IMR-90 (cell line): ENCODE data around the gene ZNF423. TPM values are rescaled to one million over a fixed set of nuclear protein-coding genes. Genes with fewer than 3 reads are reported as not detected.

Experiments
- ATAC-seq: fragments of 200-7000 bp; cut with Tn5 transposase; 2 replicates; pipeline ENCODE4 v1.9.1; 2020; ENCODE audit warnings: low read depth, mild to moderate bottlenecking, moderate library complexity
- BruUV-seq: library from RNA; stranded (reverse); fragments of 400-500 nt; replicated peaks from 2 replicates; lab custom pipeline; 2021; lab: Mats Ljungman, UMichigan
- CTCF ChIA-PET: fragments of 300-600 bp; formaldehyde crosslinking; extraction: SDS; loops from one replicate; lab custom pipeline; 2021; ENCODE audit warnings: antibody characterized with exemption; lab: Yijun Ruan, JAX
- POLR2A ChIA-PET: fragments of 300-600 bp; sonication (Branson Sonifier 250); formaldehyde crosslinking; loops from one replicate; lab custom pipeline; 2022; ENCODE audit warnings: antibody characterized with exemption; ENCODE audit not compliant: unreplicated experiment; lab: Charles Lee
- DNase-seq: peaks from one replicate; pipeline ENCODE4 v3.0.0; 2013
- H2AFZ ChIP-seq: replicated peaks from 2 replicates; pipeline ENCODE3; 2013; ENCODE audit warnings: low read length, mild to moderate bottlenecking; ENCODE audit not compliant: poor library complexity
- H2AK5ac ChIP-seq: 2 replicates; pipeline ENCODE4 v1.6.1; 2013; ENCODE audit warnings: low read depth, low read length, inconsistent platforms
- H2AK9ac ChIP-seq: replicated peaks from 2 replicates; pipeline ENCODE3; 2013; ENCODE audit warnings: mild to moderate bottlenecking, low read depth, low read length, moderate library complexity; ENCODE audit not compliant: poor library complexity
- H2BK120ac ChIP-seq: 2 replicates; pipeline ENCODE4 v1.6.1; 2013; ENCODE audit warnings: low read depth, low read length, inconsistent platforms
- H2BK15ac ChIP-seq: 3 replicates; pipeline ENCODE4 v1.6.1; 2013; ENCODE audit warnings: low read depth, low read length, inconsistent platforms
- H2BK20ac ChIP-seq: 2 replicates; pipeline ENCODE4 v1.6.1; 2013; ENCODE audit warnings: low read depth, mild to moderate bottlenecking, inconsistent platforms, low read length, moderate library complexity
- H2BK5ac ChIP-seq: 2 replicates; pipeline ENCODE4 v1.6.1; 2013; ENCODE audit warnings: mild to moderate bottlenecking, low read depth, low read length, inconsistent platforms; ENCODE audit not compliant: poor library complexity, severe bottlenecking
- H3K14ac ChIP-seq: replicated peaks from 2 replicates; pipeline ENCODE4 v1.6.1; 2013; ENCODE audit warnings: low read depth, low read length, inconsistent platforms
- H3K18ac ChIP-seq: 2 replicates; pipeline ENCODE4 v1.6.1; 2013; ENCODE audit warnings: low read depth, low read length, control low read depth
- H3K23ac ChIP-seq: 2 replicates; pipeline ENCODE4 v1.6.1; 2013; ENCODE audit warnings: low read depth, low read length, inconsistent platforms
- H3K27ac ChIP-seq: 2 replicates; pipeline ENCODE4 v1.5.1; 2013; ENCODE audit warnings: mild to moderate bottlenecking, control low read depth, low read length; ENCODE audit not compliant: insufficient read depth
- H3K27me3 ChIP-seq: 2 replicates; pipeline ENCODE4 v1.6.1; 2013; ENCODE audit warnings: low read length; ENCODE audit not compliant: control insufficient read depth, insufficient read depth
- H3K36me3 ChIP-seq: 2 replicates; pipeline ENCODE4 v1.6.1; 2013; ENCODE audit warnings: low read length, mixed read lengths; ENCODE audit not compliant: control insufficient read depth, insufficient read depth
- H3K4ac ChIP-seq: 2 replicates; pipeline ENCODE4 v1.6.1; 2013; ENCODE audit warnings: low read depth, low read length, inconsistent platforms
- H3K4me1 ChIP-seq: 2 replicates; pipeline ENCODE4 v1.6.1; 2013; ENCODE audit warnings: low read length, mixed read lengths; ENCODE audit not compliant: control insufficient read depth, insufficient read depth
- H3K4me2 ChIP-seq: 2 replicates; pipeline ENCODE4 v1.6.1; 2013; ENCODE audit warnings: low read depth, mild to moderate bottlenecking, control low read depth, low read length, moderate library complexity
- H3K4me3 ChIP-seq: 2 replicates; pipeline ENCODE4 v1.5.1; 2013; ENCODE audit warnings: low read depth, mild to moderate bottlenecking, control low read depth, low read length, moderate library complexity; ENCODE audit not compliant: insufficient read depth
- H3K56ac ChIP-seq: 2 replicates; pipeline ENCODE4 v1.6.1; 2013; ENCODE audit warnings: low read length, inconsistent platforms; ENCODE audit not compliant: insufficient read depth; ENCODE audit errors: extremely low read depth
- H3K79me1 ChIP-seq, 2 experiments: 2 replicates each; pipeline ENCODE4 v1.6.1; 2013; ENCODE audit warnings: low read length in 2 of 2, inconsistent platforms in 1 of 2, low read depth in 1 of 2
- H3K9ac ChIP-seq: 2 replicates; pipeline ENCODE4 v1.6.1; 2013; ENCODE audit warnings: low read depth, low read length, control low read depth
- H3K9me1 ChIP-seq: 2 replicates; pipeline ENCODE4 v1.6.1; 2013; ENCODE audit warnings: low read length, inconsistent platforms; ENCODE audit not compliant: insufficient read depth
- H3K9me3 ChIP-seq: 2 replicates; pipeline ENCODE4 v1.6.1; 2013; ENCODE audit warnings: low read length; ENCODE audit not compliant: control insufficient read depth, insufficient read depth
- H4K20me1 ChIP-seq: 2 replicates; pipeline ENCODE4 v1.6.1; 2013; ENCODE audit warnings: low read length, inconsistent platforms; ENCODE audit not compliant: insufficient read depth
- H4K5ac ChIP-seq: 2 replicates; pipeline ENCODE4 v1.6.1; 2013; ENCODE audit warnings: mild to moderate bottlenecking, low read depth, low read length, control low read depth
- H4K8ac ChIP-seq, 2 experiments: 2 replicates each; pipeline ENCODE4 v1.6.1; 2013; ENCODE audit warnings: low read depth in 2 of 2, low read length in 2 of 2, control low read depth in 1 of 2, inconsistent platforms in 1 of 2
- H4K91ac ChIP-seq: 2 replicates; pipeline ENCODE4 v1.6.1; 2013; ENCODE audit warnings: low read depth, low read length, inconsistent platforms; ENCODE audit not compliant: insufficient read depth
- BHLHE40 ChIP-seq: fragments of 150-350 bp; IDR thresholded peaks from 2 replicates; pipeline ENCODE4 v1.6.1; 2016; ENCODE audit warnings: mild to moderate bottlenecking, low read depth, low read length
- CHD1 ChIP-seq: IDR thresholded peaks from 2 replicates; pipeline ENCODE4 v1.6.1; 2012; ENCODE audit warnings: low read depth, low read length, improper control_type of control experiment
- CTCF ChIP-seq: conservative IDR thresholded peaks from 2 replicates; pipeline ENCODE4 v1.5.1; 2012; ENCODE audit warnings: mild to moderate bottlenecking, low read depth, low read length, improper control_type of control experiment
- FOS ChIP-seq: fragments of 150-350 bp; IDR thresholded peaks from 2 replicates; pipeline ENCODE4 v1.6.1; 2016; ENCODE audit warnings: low read depth, low read length
- MAZ ChIP-seq: IDR thresholded peaks from 2 replicates; pipeline ENCODE4 v1.6.1; 2012; ENCODE audit warnings: low read depth, mild to moderate bottlenecking, low read length, improper control_type of control experiment, moderate library complexity, borderline replicate concordance
- MXI1 ChIP-seq: IDR thresholded peaks from 2 replicates; pipeline ENCODE4 v1.6.1; 2012; ENCODE audit warnings: low read depth, mild to moderate bottlenecking, low read length, moderate library complexity, borderline replicate concordance
- RAD21 ChIP-seq: IDR thresholded peaks from 2 replicates; pipeline ENCODE4 v1.6.1; 2012; ENCODE audit warnings: low read length, improper control_type of control experiment
- RFX5 ChIP-seq: IDR thresholded peaks from 2 replicates; pipeline ENCODE4 v1.8.0; 2012; ENCODE audit warnings: low read depth, mild to moderate bottlenecking, low read length, moderate library complexity
- WGBS, 2 experiments: methylation state at CpG; one replicate each; pipeline versions ENCODE4 v1.1.5 to v1.1.7; 2013; ENCODE audit warnings: missing lambda C conversion rate in 2 of 2; ENCODE audit not compliant: insufficient read length in 1 of 2; ENCODE audit errors: extremely low coverage in 2 of 2; 5-methylcytosine and 5-hydroxymethylcytosine counted together
- dilution Hi-C: fragments of 300-500 bp; cut with HindIII; formaldehyde crosslinking; loops from one replicate; pipeline ENCODE4 v1.14.3; 2018; ENCODE audit warnings: low sequenced_read_pairs; ENCODE audit not compliant: unreplicated experiment
- in situ Hi-C: fragments of 300-500 bp; cut with MboI; formaldehyde crosslinking; loops from 3 replicates; pipeline ENCODE4 v1.14.3; 2019; ENCODE audit warnings: low sequenced_read_pairs, inconsistent platforms, mixed read lengths
- intact Hi-C: fragments of 100-400 bp; cut with micrococcal nuclease; formaldehyde crosslinking; loops from 2 replicates; pipeline ENCODE4 v1.10.0; 2022
- polyA plus RNA-seq, 3 experiments: library from polyadenylated mRNA; depleted of rRNA; stranded (reverse); fragments of >200 nt; gene quantifications; 2 replicates each; pipeline ENCODE4 v1.2.3, GENCODE V29; 2012; ENCODE audit warnings: low replicate concordance in 1 of 3
- total RNA-seq: library from RNA; depleted of rRNA; stranded (reverse); fragments of >200 nt; gene quantifications from 2 replicates; pipeline ENCODE4 v1.2.3, GENCODE V29; 2012

The ZNF423 gene
- total and polyA plus RNA-seq, 2 of the 4 experiments (the other 2 are of a cell fraction), result under 0.01 to 0.10 TPM

GRCh38 chr16:49488740-49489525, 367.0 kb downstream of the ZNF423 start:
- H3K9me3 ChIP-seq, result no peaks in the 10 kb centered on the region
- no peak overlapping the region for H4K5ac ChIP-seq
- H3K4me1 ChIP-seq, result no peaks in the 10 kb centered on the region
- CTCF ChIA-PET, result no interaction called here
- no peak overlapping the region for H3K9ac ChIP-seq
- no peak overlapping the region for H3K4me3 ChIP-seq
- no peak overlapping the region for H3K18ac ChIP-seq
- H3K27me3 ChIP-seq, result no peaks in the 10 kb centered on the region
- H2BK120ac ChIP-seq, result no peak overlapping the region
- 72% methylated on average over 5 of the region's 21 CpGs; no CpG with 5 or more reads in 1 of the 2 experiments for WGBS, 2 experiments
- ATAC-seq (no peak), DNase-seq (no peak)
- no peak overlapping the region for H2BK15ac ChIP-seq
- H3K9me1 ChIP-seq, result no peaks in the 10 kb centered on the region
- H3K79me1 ChIP-seq, result no peaks in the 10 kb centered on the region
- H3K4ac ChIP-seq, result no peak overlapping the region
- no peaks in the 10 kb centered on the region for H3K36me3 ChIP-seq
- H3K23ac ChIP-seq, result no peak overlapping the region
- POLR2A ChIA-PET, result no interaction called here
- TF ChIP-seq CHD1 (no peak), CTCF (no peak), RAD21 (no peak), RFX5 (no peak), BHLHE40 (no peak), MXI1 (no peak), MAZ (no peak), FOS (no peak)
- intact Hi-C loops, result no loop called here
- H4K8ac ChIP-seq, result no peak overlapping the region
- no TSS peak for BruUV-seq
- H4K91ac ChIP-seq, result no peak overlapping the region
- no peak overlapping the region for H3K56ac ChIP-seq
- no peaks in the 10 kb centered on the region for H4K20me1 ChIP-seq
- dilution Hi-C loops, result no loop called here
- in situ Hi-C loops, result no loop called here
- H2AK9ac ChIP-seq, result no peak overlapping the region
- H2AFZ ChIP-seq, result no peak overlapping the region
- no peak overlapping the region for H2BK20ac ChIP-seq
- no peak overlapping the region for H3K14ac ChIP-seq
- no peak overlapping the region for H2AK5ac ChIP-seq
- H3K4me2 ChIP-seq, result no peak overlapping the region
- H3K27ac ChIP-seq, result no peak overlapping the region
- no peak overlapping the region for H2BK5ac ChIP-seq
